ENCODE measurements around the gene GAL3ST3. TPM values are rescaled to one million over a fixed set of nuclear protein-coding genes. Genes with fewer than 3 reads are reported as not detected.

The GAL3ST3 gene
- polyA plus RNA-seq, 3 donors: not detected

DNA sequence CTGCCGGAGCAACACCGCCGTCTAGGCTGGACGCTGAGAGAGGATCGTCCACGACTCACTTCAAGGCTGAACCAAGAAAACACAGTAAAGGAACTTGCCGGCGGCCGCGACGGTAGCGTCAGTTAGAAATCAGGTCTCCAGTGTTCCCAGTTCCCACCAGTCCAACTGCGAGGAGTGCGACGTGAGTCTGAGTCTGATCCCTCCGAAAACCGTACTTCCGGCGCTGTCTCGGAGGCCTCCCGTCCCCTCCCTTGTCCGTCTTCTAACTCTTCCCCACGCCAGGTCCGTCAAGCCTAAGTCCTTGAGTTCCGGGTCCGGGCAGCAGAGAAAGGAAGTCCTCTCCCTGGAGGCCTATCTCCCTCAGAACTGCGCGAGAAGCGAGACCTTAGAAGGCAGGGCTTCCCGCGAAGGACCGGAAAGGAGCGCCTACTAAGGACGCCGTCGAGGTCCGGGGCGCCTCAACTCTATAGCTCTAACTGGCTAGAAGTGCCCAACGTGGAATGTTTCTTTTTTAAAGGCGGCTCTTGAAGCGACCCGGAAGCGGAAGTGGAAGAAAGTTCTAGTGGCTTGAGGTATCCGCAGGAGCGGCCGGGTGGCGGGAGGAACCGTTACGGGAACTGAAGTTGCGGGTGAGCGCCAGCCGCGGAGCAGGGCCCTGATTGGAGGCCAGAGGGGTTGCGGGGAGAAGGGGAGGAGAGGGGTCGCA, 46.9 kb downstream of the GAL3ST3 start, which contains the start of the genes BANF1 and EIF1AD:
TSS of gene BANF1 (plus strand) at position 562 of the 706 bp plus-strand sequence. CDS start 748 bp downstream, outside the sequence.
TSS of gene EIF1AD (minus strand) at position 216 of the 706 bp plus-strand sequence. CDS start 1,768 bp downstream, outside the sequence.
- peaks cover 40 to 60% of the 10 kb centered on the region in 2 donors for H3K36me3 ChIP-seq (replicated peaks in 1 of 2; ENCODE audit: control insufficient read depth in 1 of 2, insufficient read depth in 2 of 2, low read length in 2 of 2)
- peak; percentile 91 to 97 (median 95) for DNase-seq
- peak within 1 kb of the TSS; percentile 98 to 100 (median 100) for H3K27ac Mint-ChIP-seq
- TF ChIP-seq, protein P1, sequence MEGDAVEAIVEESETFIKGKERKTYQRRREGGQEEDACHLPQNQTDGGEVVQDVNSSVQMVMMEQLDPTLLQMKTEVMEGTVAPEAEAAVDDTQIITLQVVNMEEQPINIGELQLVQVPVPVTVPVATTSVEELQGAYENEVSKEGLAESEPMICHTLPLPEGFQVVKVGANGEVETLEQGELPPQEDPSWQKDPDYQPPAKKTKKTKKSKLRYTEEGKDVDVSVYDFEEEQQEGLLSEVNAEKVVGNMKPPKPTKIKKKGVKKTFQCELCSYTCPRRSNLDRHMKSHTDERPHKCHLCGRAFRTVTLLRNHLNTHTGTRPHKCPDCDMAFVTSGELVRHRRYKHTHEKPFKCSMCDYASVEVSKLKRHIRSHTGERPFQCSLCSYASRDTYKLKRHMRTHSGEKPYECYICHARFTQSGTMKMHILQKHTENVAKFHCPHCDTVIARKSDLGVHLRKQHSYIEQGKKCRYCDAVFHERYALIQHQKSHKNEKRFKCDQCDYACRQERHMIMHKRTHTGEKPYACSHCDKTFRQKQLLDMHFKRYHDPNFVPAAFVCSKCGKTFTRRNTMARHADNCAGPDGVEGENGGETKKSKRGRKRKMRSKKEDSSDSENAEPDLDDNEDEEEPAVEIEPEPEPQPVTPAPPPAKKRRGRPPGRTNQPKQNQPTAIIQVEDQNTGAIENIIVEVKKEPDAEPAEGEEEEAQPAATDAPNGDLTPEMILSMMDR (IDR thresholded peaks at IDR 0.05): no peak
- H3K27ac ChIP-seq (ENCODE audit: low read depth in 1 of 2, low read length in 2 of 2): peak within 1 kb of the TSS; percentile 92 to 95
- H3K4me1 Mint-ChIP-seq: peaks cover 18% of the 10 kb centered on the region
- H3K4me1 ChIP-seq (ENCODE audit: control insufficient read depth in 1 of 2, insufficient read depth in 2 of 2, low read length in 2 of 2): peaks cover 16 to 27% of the 10 kb centered on the region in 2 donors
- H3K4me3 Mint-ChIP-seq: peak within 1 kb of the TSS; percentile 97 to 98
- WGBS (ENCODE audit: insufficient coverage): 0% methylated on average over 55 of the region's 55 CpGs
- H3K9me3 ChIP-seq (replicated peaks in 1 of 2; ENCODE audit: control insufficient read depth in 1 of 2, insufficient read depth in 1 of 2, low read length in 2 of 2): no peaks in the 10 kb centered on the region
- intact Hi-C loops (cut with micrococcal nuclease): loop anchor here (2.0 to 5.0 kb wide), 3 partner anchors 21 to 40 kb away; partner anchors contain the start of gene SART1 (in 1 of the 2)
- H3K27me3 ChIP-seq (ENCODE audit: control insufficient read depth in 2 of 2, insufficient read depth in 2 of 2, low read length in 2 of 2): no peaks in the 10 kb centered on the region
- H3K4me3 ChIP-seq (replicated peaks in 1 of 3; ENCODE audit: low read depth in 2 of 3, low read length in 3 of 3): peak within 1 kb of the TSS; percentile 62 to 97 (median 95)
- peaks cover 42 to 64% of the 10 kb centered on the region in 2 donors for H3K36me3 Mint-ChIP-seq
- H3K4me2 ChIP-seq (replicated peaks; ENCODE audit: extremely low read depth, low read length, poor library complexity, severe bottlenecking): peak within 1 kb of the TSS; percentile 89
- H3K9ac ChIP-seq (ENCODE audit: insufficient read depth, low read length, poor library complexity, severe bottlenecking): peak within 1 kb of the TSS; percentile 86
- no peaks in the 10 kb centered on the region for H3K27me3 Mint-ChIP-seq (ENCODE audit: low read depth in 3 of 3)
- peaks cover 34% of the 10 kb centered on the region for H4K20me1 ChIP-seq (ENCODE audit: insufficient read depth, low read length)
- peak within 1 kb of the TSS; percentile 93 for H2AFZ ChIP-seq (ENCODE audit: insufficient read depth, low read depth, low read length, poor library complexity, severe bottlenecking)
- peaks cover 45% of the 10 kb centered on the region for H3K79me2 ChIP-seq (ENCODE audit: insufficient read depth, low read length)
- H3K9me3 Mint-ChIP-seq: no peaks in the 10 kb centered on the region

DNA sequence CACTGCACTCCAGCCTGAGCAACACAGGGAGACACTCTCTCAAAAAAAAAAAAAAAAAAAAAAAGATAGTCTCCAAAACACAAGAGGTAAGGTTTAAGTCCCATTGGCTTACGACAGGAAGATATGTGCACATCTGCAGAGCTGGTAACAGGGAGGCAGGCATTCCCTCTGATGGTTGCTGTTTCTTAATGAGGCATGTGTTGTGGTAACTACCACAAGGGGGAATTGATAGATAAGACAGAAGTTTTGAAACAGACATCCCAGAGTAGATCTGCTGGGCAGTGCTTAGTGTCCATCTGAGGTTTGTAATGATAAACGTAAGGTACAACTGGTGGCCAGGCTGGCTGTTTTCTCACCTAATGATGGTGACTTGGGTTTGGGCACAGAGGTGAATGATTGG, 51.7 kb downstream of the GAL3ST3 start:
- Mint-ChIP-seq H3K27ac (peak overlapping the region in 2 of 7 donors; percentile 9 to 27), H3K27me3 (ENCODE audit: low read depth in 3 of 3) (no peaks in the 10 kb centered on the region), H3K4me3 (no peak overlapping the region), H3K9me3 (no peaks in the 10 kb centered on the region), H3K36me3 (peaks cover 38 to 57% of the 10 kb centered on the region in 2 donors), H3K4me1 (peaks cover 10% of the 10 kb centered on the region)
- no peak overlapping the region for H3K9ac ChIP-seq (ENCODE audit: insufficient read depth, low read length, poor library complexity, severe bottlenecking)
- no peak overlapping the region for H2AFZ ChIP-seq (ENCODE audit: insufficient read depth, low read depth, low read length, poor library complexity, severe bottlenecking)
- peaks cover 30% of the 10 kb centered on the region for H4K20me1 ChIP-seq (ENCODE audit: insufficient read depth, low read length)
- no peaks in the 10 kb centered on the region for H3K9me3 ChIP-seq (replicated peaks in 1 of 2; ENCODE audit: control insufficient read depth in 1 of 2, insufficient read depth in 1 of 2, low read length in 2 of 2)
- peaks cover 7 to 16% of the 10 kb centered on the region in 2 donors for H3K4me1 ChIP-seq (ENCODE audit: control insufficient read depth in 1 of 2, insufficient read depth in 2 of 2, low read length in 2 of 2)
- no peaks in the 10 kb centered on the region for H3K27me3 ChIP-seq (ENCODE audit: control insufficient read depth in 2 of 2, insufficient read depth in 2 of 2, low read length in 2 of 2)
- peaks cover 32 to 47% of the 10 kb centered on the region in 2 donors for H3K36me3 ChIP-seq (replicated peaks in 1 of 2; ENCODE audit: control insufficient read depth in 1 of 2, insufficient read depth in 2 of 2, low read length in 2 of 2)
- peaks cover 28% of the 10 kb centered on the region for H3K79me2 ChIP-seq (ENCODE audit: insufficient read depth, low read length)
- 95% methylated on average over 2 of the region's 2 CpGs for WGBS (ENCODE audit: insufficient coverage)
- TF ChIP-seq, protein P1 (IDR thresholded peaks at IDR 0.05): no peak
- no peak for DNase-seq
- H3K4me2 ChIP-seq (replicated peaks; ENCODE audit: extremely low read depth, low read length, poor library complexity, severe bottlenecking): no peak overlapping the region
- intact Hi-C loops (cut with micrococcal nuclease): loop anchor here in 1 of 2 donors (10.0 kb wide), 1 partner anchor 372 kb away; no protein-coding TSS in a partner anchor
- no peak overlapping the region for H3K27ac ChIP-seq (ENCODE audit: low read depth in 1 of 2, low read length in 2 of 2)
- no peak overlapping the region for H3K4me3 ChIP-seq (replicated peaks in 1 of 3; ENCODE audit: low read depth in 2 of 3, low read length in 3 of 3)
